ES-I3 (cell line): ENCODE data around the gene SGF29.
"Not testable (repeated sequence)": the region's sequence is repeated elsewhere in the genome, so short reads cannot be mapped to it uniquely, and the experiment has no call there.

Source experiments
- H3K36me3 ChIP-seq: 2 replicates; pipeline ENCODE4 v1.6.1; 2013; ENCODE audit warnings: mild to moderate bottlenecking, low read length, control low read depth, moderate library complexity; ENCODE audit not compliant: insufficient read depth
- H3K4me1 ChIP-seq: 2 replicates; pipeline ENCODE4 v1.6.1; 2013; ENCODE audit warnings: mild to moderate bottlenecking, control low read depth, low read length; ENCODE audit not compliant: insufficient read depth
- H3K9ac ChIP-seq: 2 replicates; pipeline ENCODE4 v1.6.1; 2013; ENCODE audit warnings: low read depth, mild to moderate bottlenecking, low read length, moderate library complexity
- H3K9me3 ChIP-seq: 2 replicates; pipeline ENCODE4 v1.6.1; 2013; ENCODE audit warnings: mild to moderate bottlenecking, low read length, moderate library complexity; ENCODE audit not compliant: control insufficient read depth, insufficient read depth

SGF29 gene

DNA sequence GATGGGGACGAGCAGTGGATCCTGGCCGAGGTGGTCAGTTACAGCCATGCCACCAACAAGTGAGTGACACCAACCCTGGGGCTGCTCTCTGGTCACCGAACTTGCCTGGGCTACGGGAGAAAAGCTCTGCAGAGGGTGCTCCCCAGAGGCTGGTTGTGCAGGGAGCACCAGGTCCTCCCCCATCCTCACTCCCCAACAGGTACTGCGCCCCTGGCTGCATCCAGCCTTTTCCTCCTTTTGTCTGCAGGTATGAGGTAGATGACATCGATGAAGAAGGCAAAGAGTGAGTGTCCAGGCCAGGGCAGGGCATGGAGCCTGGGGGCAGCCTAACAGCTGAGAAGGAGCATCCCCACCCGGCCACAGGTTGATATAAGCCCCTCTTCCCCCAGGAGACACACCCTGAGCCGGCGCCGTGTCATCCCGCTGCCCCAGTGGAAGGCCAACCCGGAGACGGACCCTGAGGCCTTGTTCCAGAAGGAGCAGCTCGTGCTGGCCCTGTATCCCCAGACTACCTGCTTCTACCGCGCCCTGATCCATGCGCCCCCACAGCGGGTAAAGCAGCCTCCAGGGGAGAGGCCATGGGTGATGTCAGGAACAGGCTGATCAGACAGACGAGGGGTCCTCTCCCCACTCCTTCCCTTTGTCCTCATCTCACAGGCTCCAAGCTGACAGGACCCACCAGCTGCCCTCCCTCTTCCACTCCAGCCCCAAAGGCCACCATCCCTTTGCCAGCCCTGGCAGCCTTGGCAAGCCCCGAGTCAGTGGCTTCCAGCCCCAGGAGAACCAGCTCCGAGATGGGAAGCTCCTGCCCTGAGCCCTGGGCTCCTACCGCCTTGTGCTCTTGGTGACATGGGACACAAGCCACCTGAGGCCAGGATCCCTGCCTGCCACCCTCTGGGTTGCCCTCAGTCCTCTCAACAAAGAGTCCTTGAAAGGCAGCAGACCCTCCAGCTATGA is 36.9 kb downstream of the SGF29 start:
- H3K9me3 ChIP-seq, result no peaks in the 10 kb centered on the region
- H3K4me1 ChIP-seq, result no peaks in the 10 kb centered on the region
- no peak overlapping the region for H3K9ac ChIP-seq
- 0 out of 2 replicates have a peak, but pooled peaks cover under 1% of the 10 kb centered on the region for H3K36me3 ChIP-seq

GRCh38 chr16:28591355-28591754 is 37.6 kb downstream of the SGF29 start:
- no peaks in the 10 kb centered on the region for H3K9me3 ChIP-seq
- peaks cover 4% of the 10 kb centered on the region; the same call in 1 of the 2 replicates for H3K4me1 ChIP-seq
- H3K36me3 ChIP-seq, result no peaks in the 10 kb centered on the region
- H3K9ac ChIP-seq, result no peak overlapping the region

DNA sequence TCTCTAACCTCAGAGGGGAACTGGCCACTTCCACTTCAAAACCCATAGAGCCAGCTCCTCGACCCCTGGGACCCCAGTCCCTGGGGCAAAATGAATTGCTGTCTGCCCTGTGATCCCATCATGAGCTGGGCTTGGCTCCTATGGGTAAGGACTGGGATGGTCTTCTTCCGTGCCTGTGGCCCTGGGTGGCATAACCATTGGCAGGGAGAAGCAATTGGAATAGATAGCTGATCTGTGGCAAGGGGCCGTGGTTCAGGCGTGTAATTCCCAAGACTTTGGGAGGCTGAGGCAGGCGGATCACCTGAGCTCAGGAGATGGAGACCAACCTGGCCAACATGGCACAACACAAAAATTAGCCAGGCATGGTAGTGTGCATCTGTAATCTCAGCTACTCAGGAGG is 38.8 kb downstream of the SGF29 start:
- no peaks in the 10 kb centered on the region for H3K36me3 ChIP-seq
- H3K9ac ChIP-seq, result no peak overlapping the region
- H3K4me1 ChIP-seq, result peaks cover 12% of the 10 kb centered on the region; the same call in 1 of the 2 replicates
- H3K9me3 ChIP-seq, result no peaks in the 10 kb centered on the region

DNA sequence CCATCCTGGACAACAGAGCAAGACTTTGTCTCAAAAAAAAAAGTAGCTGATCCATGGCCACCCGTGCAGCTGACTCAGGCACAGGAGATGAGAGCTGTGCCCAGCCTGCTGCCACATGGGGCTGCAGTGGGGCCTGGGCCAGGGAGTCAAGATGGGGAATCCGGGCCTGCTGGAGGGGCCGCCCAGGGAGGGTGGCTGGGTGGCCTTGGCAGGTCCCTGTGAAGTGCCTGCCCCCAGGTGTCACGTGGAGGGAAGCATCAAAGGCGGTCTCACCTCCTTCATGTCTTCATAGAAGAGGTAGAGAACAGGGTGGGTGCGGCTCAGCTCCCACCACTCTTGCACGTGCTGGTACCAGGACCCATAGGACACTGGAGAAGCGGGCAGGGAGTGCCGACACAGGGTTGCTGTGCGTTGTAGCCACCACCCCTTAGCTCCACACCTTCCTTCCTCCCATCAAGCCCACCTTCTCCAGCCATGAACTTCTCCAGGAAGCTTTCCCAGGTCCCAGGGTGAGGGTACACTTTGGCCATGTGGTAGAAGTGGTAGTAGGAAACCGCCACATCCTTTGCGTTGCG is 39.3 kb downstream of the SGF29 start:
- no peaks in the 10 kb centered on the region for H3K36me3 ChIP-seq
- no peaks in the 10 kb centered on the region for H3K9me3 ChIP-seq
- peaks cover 15% of the 10 kb centered on the region; the same call in 1 of the 2 replicates for H3K4me1 ChIP-seq
- H3K9ac ChIP-seq, result no peak overlapping the region

DNA sequence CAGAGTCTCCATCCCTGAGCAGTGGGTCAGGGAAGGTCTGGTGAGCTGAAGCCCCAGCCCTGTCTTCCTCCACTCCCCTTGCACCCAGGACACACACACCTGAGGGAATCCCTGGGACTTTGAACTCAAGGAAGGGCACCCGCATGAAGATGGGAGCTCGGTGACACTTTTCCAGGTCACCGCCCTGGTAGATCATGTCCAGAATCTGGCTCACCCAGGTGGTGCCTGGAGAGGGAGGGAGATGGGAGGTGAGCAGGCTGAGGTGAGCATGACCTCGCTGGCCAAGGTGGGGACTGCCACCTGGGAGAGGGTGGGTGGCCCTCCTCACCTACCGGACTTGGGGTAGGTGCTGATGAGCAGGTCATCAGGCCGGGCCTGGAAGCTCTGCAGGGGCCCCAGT is 41.7 kb downstream of the SGF29 start:
- H3K9ac ChIP-seq, H3K9me3 ChIP-seq, H3K36me3 ChIP-seq: not testable (repeated sequence)
- H3K4me1 ChIP-seq, result peaks cover 15% of the 10 kb centered on the region; the same call in 1 of the 2 replicates

DNA sequence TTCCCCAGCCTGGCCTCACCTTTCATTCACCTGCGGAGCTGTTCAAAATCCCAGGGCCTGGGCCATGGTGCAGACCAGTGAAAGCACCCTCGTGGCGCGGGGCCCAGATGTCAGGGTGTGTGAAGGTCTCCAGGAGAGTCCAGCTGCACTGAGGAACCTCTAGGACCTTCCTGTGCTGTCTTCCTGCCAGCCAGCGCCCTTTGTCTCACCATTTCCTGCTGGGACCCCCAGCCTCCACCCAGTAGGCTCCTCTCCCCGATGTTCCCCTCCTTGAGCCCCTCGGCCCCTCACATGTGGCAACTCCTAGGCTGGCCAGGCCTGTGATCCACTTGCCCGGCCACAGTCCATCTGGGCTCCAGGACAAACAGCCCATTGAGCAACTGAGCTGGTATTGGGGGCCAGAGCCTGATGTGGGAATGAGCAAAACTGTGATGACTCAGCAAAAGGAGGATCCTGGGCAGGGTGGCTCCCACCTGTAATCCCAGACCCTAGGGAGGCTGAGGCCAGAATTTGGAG is 42.5 kb downstream of the SGF29 start:
- Histone ChIP-seq H3K9me3 (no peaks in the 10 kb centered on the region), H3K9ac (no peak overlapping the region), H3K4me1 (peaks cover 15% of the 10 kb centered on the region; the same call in 1 of the 2 replicates), H3K36me3 (no peaks in the 10 kb centered on the region)

DNA sequence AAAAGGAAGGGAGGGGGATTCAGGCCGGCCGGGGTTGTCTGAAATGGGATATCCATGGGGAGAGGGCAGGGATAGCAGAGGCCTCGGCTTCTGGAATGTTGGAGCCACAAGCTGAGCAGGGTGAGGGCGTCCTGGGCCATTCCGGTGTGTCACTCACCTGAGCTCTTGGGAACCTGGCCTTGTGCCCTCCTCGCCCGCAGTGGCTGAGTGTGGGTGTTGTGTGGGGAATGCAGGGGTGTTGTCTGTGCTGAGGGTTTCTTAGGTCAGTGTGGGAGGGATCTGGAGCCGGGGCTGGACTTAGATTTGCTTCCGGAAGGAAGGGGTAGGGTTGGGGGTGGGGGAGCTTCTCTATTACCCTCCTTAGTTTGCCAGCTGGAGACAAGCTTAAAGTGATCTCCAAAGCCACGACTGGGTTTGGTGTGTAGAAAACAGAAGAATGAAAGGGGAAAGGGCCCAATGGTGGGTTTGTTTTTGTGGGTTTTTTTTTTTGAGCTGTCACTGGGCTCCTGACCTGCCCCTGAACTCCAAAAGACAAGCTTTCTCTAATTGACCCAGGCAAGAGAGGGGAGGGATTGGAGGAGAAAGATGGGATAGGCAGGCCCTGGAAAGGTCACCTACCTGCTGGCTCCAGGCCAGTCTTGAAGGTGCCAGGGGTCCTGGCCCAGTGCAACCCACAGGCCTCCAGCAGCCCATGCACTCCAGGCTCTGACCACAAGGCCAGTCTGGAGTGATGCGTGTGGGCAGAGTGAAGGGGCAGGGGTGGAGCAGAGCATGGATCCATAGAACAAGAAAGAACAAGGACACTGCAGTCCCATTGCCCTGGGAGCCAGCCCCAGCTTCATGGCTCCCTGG is 43.3 kb downstream of the SGF29 start, which contains the start of gene SULT1A2:
SULT1A2 (minus strand) TSS at position 211 of the 852 bp plus-strand sequence. CDS start 1,120 bp downstream, outside the sequence.
- Histone ChIP-seq H3K9ac (no peak within 1 kb of the TSS; the same call in 1 of the 2 replicates), H3K9me3 (no peaks in the 10 kb centered on the region), H3K36me3 (no peaks in the 10 kb centered on the region), H3K4me1 (peaks cover 15% of the 10 kb centered on the region; the same call in 1 of the 2 replicates)

GRCh38 chr16:28597692-28598261 is 44.1 kb downstream of the SGF29 start:
- H3K9me3 ChIP-seq, result no peaks in the 10 kb centered on the region
- peaks cover 15% of the 10 kb centered on the region; the same call in 1 of the 2 replicates for H3K4me1 ChIP-seq
- H3K36me3 ChIP-seq, result no peaks in the 10 kb centered on the region
- no peak overlapping the region for H3K9ac ChIP-seq

DNA sequence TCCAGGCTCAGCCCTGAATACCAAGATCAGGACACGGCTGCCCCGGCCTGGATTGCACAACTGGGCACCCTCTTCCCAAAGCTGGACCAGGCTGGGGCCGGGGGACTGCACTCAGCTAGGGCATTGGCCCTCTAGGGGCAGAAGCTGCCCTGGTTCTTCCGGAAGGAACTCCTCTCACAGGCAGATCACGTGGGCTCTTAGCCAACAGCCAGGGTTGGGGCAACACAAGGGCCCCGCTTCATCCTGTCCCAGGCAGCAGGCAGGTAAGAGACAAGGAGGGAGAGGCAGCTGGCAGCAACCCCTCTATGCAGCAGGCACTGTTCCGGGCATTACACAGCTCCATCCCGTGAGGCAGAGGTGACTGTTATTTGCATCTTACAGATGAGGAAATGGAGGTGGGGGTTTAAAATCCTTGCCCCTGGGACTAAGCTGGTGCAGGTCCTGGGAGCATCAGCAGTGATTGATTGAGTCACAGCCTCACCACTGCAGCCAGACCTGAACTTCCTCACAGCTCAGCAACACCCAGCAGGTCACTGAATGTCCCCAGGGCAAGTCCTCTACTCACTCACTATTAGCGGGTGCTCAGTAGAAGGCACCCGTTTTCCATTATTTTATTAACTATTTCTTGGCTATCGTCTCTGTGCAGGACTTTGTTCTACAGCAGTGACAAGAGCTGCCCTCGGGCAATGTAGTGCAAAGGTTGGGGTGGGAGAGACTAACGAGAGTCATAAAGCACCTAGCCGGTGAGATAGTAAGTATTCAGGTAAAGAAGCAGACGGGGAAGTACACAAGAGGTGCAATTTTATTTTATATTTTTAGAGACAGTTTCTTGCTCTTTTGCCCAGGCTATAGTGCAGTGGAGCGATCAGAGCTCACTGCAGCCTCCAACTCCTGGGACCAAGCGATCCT is 45.9 kb downstream of the SGF29 start:
- H3K9ac ChIP-seq, H3K9me3 ChIP-seq: not testable (repeated sequence)

GRCh38 chr16:28600965-28601364 is 47.2 kb downstream of the SGF29 start:
- not testable (repeated sequence) for H3K9me3 ChIP-seq, H3K36me3 ChIP-seq, H3K9ac ChIP-seq
- H3K4me1 ChIP-seq, result peaks cover 15% of the 10 kb centered on the region; the same call in 1 of the 2 replicates

More for the DNA sequence above, 45.9 kb downstream of the SGF29 start:
- H3K36me3 ChIP-seq, result not testable (repeated sequence)
- H3K4me1 ChIP-seq, result peaks cover 15% of the 10 kb centered on the region; the same call in 1 of the 2 replicates

DNA sequence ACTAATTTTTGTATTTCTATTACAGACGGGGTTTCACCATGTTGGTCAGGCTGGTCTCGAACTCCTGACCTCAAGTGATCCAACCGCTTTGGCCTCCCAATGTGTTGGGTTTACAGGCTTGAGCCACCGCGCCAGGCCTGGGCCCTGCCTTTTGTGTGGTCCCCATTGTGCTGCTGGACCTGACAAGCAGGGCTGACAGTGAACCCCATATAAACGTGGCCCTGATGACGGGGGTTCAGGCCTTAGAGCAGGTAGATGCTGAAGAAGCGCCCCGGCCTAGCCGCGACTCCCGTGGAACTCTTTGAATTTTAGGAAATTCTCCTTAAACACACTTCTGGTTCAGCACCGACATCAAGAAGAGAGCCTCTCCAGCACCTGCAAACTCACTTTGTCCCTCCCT is 47.9 kb downstream of the SGF29 start:
- H3K9me3 ChIP-seq, H3K9ac ChIP-seq, H3K36me3 ChIP-seq, H3K4me1 ChIP-seq: not testable (repeated sequence)

DNA sequence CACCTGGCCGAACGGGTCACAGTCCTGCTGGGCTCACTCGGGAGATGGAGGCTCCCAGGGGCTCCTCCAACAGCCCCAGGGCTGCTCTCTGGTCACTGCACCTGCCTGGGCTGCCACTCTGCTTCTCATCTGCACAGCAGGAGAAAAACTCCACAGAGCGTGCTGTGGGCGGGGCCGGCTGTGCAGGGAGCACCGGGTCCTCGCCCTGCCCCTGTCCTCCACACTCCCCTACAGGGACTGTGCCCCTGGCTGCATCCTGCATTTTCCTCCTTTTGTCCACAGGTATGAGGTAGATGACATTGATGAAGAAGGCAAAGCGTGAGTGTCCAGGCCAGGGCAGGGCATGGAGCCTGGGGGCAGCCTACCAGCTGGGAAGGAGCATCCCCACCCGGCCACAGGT is 48.3 kb downstream of the SGF29 start:
- not testable (repeated sequence) for H3K9ac ChIP-seq, H3K9me3 ChIP-seq, H3K4me1 ChIP-seq, H3K36me3 ChIP-seq

- no peaks in the 10 kb centered on the region for H3K36me3 ChIP-seq
- H3K4me1 ChIP-seq, result peaks cover 3% of the 10 kb centered on the region; the same call in 1 of the 2 replicates
- no peak overlapping the region for H3K9ac ChIP-seq
- no peaks in the 10 kb centered on the region for H3K9me3 ChIP-seq
Measured at GRCh38 chr16:28602529-28602928, 48.8 kb downstream of the SGF29 start.
